HUDEP-2 (cell line): ENCODE data around the gene ABCA10.
A peak's percentile ranks its signal among the peaks of the same experiment; 100 is the strongest.
"Not testable (repeated sequence)": the region's sequence is repeated elsewhere in the genome, so short reads cannot be mapped to it uniquely, and the experiment has no call there.

Experiments
- DNase-seq, 76 experiments: peaks; one replicate each; lab custom pipeline; 2025; ENCODE audit not compliant: unreplicated experiment in 76 of 76; lab: John Stamatoyannopoulos, UW

The ABCA10 gene

DNA sequence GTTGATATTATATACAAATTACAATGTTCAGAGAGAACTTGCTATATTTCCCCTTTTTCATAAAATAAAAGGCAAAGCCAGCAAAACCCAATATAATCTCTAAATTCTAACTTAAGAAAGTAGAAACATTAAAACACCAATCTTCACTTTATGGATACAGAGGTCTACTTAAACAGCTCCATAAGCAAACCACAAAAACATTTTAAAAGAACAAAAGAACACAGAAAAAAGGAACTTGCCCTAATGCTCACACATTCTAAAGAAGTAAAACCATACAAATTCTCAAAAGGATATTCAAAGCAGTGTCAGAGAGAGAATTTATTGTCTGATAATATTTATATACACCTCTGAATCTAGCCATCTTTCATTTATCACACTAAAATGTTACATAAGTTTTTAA, 606 bp downstream of the ABCA10 start:
- DNase-seq, result no peak

DNA sequence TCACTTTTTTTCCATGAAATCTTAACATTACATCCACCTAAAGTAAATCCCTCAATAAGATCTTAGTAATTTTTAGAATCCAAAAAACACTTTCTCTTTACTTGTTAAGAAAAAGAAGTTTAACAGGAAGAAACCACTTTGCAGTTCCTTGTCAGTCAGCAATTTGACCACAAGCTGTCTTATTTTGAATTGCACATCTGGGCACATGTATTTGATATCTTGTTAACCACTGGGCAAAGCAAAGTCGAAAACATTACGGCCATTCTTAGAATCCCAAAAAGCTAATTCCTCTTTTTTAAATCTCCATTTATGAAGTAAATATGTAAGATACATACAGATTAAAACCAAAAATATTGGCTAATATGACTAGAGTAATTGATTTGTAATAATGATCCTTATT, 1.1 kb downstream of the ABCA10 start:
- DNase-seq, result no peak

DNA sequence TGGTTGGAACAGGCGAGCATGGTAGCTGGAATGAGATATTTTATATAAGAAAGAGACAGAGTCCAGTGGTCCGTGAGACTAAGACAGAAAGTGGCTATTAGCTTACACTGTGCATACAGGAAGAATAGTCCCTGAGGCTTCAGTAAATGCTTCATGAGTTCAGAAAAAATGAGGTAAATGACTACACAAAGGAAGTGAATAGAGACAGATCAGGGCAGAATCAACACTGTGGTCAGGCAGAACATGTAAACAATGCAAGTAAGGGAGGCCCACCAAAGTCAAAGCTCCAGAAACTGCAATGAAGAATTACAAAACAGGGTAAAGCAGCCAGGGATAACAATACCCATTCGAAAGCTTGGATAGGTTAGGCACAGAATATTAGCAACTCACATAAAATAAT, 4.8 kb downstream of the ABCA10 start:
- no peak for DNase-seq

DNA sequence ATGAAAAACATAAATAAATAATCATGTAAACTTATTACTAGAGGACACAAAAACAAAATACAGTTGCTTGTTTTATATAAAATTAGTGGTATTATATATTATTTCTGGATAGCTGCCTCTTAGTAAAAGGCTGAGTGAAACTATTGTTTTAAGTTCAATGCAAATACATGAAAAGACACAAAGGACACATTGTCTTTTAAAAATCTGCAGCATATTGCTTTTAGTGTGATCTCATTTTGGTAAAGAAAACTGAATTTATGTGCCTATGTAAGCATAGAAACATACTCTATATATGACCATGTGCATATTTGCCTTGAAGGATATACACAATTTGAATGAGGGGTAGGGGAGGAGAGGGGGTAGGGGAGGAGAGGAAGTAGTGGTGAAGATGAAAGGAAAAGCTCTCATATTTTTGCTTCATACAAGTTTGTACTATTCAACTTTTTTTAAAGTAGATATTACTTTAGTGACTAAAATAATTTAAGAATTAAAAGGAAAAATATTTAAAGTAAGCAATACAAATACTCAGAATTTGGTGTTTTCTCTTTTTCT, 5.8 kb downstream of the ABCA10 start:
- DNase-seq, result no peak

DNA sequence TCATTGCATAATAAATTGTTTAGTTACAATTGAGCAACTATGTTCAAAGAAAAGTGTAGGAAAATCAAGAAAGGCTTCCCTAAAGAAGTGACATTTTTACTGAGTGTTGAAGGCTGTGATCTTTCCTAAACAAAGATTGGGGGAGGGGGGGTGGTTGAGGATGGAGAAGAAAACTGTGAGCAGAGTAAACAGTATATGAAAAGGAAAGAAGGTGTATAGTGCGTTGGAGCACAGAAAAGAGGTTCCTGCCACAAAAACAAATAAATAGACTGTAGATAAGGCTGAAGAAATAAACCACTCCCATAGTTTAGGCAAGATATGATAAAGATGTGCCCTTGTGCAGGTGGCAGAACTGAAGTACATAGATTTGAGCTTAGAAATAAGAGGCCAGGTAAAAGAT, 8.5 kb downstream of the ABCA10 start:
- DNase-seq, result no peak

DNA sequence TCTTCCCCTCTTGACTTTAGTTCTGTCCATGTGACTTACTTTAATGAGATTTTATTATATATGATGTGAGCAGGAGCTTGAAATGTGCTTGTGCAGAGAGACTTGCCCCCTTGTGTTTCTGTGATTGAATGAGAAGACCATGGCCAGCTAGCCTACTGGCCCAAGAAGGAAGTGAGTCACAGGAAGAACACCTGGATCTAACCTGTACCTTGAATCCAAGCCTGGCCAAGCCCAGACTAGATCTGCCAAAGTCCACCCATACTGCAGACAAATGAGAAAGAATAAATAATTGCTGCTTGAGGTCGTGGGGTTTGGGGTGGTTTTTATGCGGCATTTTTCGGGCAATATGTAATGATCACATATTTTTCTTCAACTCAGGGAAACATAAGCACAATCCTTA, 9.6 kb downstream of the ABCA10 start:
- no peak for DNase-seq

DNA sequence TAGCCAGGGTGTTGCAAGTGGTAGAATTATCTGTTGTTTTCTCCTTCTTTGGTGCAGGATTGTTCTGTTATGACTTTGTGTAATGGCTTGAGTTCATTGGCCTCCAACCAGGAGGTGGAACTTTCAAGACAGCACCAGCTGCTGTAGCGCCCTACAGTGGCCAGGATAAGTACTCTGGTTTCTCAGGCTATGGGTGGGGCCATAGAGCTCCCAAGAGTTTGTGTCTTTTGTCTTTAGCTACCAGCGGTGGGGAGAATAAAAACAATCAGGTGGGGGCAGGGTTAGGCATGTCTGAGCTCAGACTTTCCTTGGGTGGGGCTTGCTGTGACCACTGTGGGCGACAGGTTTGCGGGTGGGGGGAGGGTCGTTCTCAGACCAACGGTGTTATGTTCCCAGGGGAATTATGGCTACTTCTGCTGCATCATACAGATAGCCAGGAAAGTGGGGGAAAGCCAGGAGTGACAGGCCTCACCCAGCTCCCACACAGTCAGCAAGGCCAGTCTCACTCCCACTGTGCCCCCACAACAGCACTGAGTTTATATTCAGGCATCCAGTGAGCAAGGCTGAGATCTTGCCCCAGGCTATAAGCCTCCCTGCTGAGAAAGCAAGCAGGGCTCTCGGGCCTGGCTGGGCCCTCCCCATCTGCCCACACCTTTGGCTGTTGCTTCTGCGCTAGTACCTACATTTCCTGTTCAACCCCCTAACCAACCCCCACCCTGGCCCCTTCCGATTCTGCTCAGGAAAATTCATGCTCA, 15.4 kb downstream of the ABCA10 start:
- peak in 3 of 76 experiments; percentile 0 to 7 (median 2) for DNase-seq

DNA sequence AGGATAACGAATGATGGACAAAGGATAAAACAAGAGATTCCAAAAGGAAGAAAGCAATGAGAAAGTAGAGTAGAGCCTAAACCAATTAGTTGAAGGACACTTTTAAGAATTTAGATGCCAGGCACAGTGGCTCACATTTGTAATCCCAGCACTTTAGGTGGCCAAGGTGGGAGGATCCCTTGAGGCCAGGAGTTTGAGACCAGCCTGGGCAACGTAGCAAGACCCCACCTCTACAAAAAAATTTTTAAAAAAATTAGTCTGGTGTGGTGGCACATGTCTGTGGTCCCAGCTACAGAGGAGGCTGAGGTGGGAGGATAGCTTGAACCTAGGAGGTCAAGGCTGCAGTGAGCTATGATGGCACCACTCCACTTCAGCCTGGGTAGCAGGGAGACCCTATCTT, 20.0 kb downstream of the ABCA10 start:
- no peak for DNase-seq

DNA sequence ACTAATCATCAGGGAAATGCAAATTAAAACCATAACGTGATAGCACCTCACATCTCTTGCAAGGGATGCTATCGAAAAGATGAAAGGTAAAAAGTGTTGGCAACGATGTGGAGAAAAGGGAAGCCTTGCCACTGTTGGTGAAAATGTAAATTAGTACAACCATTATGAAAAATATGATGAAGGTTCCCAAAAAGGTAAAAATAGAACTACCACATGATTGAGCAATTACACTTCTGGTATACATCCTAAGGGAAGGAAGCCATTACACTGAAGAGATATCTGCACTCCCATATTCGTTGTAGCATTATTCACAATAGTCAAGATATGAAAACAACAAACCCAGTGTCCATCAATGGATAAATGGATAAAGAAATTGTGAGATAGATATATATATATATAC, 21.5 kb downstream of the ABCA10 start:
- DNase-seq, result no peak

DNA sequence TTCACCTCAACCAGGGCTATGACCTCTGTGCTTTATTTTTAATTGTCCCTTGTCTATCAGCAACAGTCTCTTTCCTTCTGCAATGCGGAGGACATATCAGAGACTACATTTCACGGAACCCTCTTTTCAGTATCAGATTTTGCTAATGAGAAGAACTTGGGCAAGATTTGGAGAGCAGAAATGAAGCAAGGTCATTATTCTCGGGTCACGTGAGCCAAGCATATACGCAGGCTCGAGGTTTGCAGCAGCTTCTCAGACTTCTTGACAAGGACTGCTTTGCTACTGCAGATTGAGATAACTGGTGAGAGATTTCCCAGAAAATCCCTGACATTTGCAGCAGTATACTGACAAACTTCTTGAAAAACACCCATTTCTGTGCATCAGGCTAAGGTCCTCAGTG, 30.4 kb downstream of the ABCA10 start:
- no peak for DNase-seq

DNA sequence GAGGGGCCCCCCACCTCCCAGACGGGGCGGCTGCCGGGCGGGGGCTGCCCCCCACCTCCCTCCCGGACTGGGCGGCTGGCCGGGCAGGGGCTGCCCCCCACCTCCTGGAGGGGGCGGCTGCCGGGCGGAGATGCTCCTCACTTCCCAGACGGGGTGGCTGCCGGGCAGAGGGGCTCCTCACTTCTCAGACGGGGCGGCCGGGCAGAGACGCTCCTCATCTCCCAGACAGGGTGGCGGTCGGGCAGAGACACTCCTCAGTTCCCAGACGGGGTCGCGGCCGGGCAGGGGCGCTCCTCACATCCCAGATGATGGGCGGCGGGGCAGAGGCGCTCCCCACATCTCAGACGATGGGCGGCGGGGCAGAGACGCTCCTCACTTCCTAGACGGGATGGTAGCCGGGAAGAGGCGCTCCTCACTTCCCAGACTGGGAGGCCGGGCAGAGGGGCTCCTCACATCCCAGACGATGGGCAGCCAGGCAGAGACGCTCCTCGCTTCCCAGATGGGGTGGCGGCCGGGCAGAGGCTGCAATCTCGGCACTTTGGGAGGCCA, 32.4 kb downstream of the ABCA10 start:
- DNase-seq, result not testable (repeated sequence)

DNA sequence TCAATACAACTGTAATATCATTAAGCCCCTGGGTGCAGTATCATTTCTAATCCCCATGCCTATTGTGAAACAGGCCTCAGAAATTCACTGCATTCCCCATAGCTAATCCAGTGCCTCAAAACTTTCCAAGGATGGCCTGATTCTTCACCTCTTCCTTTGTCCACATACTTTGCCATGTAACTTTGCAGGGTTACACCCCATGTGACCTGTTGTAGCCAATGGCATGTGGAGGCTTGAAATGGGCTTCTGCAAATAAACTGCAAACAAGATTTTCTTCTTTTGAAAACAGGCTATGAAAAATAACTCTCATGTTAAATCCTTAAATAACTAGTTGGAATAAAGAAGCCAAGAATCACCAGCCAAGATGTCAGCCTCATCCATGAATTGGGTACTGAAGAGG, 35.9 kb downstream of the ABCA10 start:
- no peak for DNase-seq

DNA sequence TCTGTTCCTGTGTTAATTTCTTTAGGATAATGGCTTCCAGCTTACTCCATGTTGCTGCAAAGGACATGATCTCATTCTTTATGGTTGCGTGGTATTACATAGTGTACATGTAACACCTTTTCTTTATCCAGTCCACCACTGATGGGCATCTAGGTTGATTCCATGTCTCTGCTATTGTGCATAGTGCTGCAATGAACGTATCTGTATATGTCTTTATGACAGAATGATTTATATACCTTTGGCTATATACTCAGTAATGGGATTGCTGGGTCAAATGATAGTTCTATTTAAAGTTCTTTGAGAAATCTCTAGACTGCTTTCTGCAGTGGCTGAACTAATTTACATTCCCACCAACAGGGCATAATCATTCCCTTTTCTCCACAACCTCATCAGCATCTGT, 39.8 kb downstream of the ABCA10 start:
- DNase-seq, result no peak

DNA sequence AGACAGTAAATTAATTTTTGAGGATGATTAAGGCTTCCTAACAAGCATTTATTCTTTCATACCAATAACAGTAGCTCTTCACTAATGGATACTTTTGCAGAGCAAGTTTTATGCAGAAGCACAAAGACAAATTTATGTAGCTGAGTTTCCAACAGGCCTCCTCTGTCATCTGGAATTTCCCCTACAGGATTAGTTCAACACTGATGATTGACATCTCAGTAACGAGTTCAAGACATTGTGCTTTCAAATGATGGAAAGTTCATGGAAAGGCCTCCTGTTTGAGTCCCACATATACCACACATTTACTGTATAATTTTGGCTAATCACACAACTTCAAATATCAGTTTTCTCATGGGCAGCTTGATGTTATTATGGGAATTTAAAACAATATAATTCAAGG, 40.6 kb downstream of the ABCA10 start:
- DNase-seq, result no peak

DNA sequence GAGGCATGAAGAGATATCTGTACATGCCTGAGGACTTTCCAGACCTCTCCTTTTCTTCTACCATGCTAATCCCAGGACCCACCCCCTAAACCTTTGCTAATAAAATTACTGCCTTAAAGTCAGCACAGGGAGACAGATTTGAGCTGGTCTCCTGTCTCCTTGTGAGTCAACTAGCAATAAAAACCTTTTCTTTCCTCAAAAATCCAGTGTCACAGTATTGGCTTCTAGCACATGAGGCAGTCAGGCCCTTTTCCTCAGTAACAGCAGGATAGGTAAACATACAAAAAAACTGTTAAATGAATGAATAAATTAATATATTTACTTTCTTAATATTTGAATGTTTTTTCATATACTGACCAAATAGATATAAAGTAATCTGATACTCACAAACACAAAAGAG, 41.3 kb downstream of the ABCA10 start:
- DNase-seq, result no peak

DNA sequence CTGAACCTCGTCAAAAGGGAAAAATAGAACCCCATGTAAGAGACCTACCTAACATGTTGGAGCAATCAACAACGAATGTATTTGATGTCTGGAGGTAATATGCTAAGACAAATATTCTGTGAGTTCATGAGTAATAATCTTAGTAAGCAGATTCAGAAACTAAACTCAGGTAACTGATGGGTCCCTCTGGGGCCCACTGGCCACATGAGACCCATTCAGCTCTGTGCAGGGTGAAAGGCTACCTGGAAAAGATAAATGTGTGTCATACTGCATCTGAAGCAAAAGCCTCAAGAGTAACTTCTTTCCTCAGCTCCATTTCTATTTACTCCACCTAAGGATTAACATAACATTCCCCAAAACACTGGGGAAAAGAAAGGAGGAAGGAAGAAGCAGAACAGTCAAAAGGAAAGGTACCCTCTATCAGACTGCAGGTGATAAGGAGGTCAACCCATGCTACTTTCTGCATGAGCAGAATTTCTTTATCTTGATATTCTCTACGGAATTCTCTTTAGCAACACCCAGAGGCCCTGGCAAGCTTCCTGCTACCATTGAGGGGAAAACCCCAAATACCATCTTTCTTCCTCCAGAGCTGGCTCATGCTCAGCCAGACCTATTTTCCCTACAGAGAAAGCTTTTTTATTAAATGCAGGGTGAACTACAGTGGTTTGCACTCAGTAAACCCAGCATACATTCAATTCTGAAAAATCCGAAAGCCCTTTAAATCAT, 49.2 kb downstream of the ABCA10 start:
- DNase-seq, result no peak

DNA sequence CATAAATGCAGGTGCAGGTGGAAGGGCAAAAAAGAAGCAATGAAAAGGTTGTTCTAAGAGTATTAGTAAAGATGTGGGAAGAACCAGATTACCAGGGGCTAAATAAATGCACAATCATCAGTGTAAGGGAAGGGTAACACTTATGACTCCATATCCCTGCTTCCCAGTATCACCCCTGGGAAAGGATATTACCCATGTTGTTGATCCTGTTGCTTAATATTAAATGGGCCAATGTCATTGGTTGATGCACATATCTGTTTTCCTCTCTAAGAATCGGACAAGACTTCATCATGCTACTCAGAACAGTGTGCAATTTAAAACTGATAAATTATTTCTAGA, 52.2 kb downstream of the ABCA10 start:
- DNase-seq, result no peak

DNA sequence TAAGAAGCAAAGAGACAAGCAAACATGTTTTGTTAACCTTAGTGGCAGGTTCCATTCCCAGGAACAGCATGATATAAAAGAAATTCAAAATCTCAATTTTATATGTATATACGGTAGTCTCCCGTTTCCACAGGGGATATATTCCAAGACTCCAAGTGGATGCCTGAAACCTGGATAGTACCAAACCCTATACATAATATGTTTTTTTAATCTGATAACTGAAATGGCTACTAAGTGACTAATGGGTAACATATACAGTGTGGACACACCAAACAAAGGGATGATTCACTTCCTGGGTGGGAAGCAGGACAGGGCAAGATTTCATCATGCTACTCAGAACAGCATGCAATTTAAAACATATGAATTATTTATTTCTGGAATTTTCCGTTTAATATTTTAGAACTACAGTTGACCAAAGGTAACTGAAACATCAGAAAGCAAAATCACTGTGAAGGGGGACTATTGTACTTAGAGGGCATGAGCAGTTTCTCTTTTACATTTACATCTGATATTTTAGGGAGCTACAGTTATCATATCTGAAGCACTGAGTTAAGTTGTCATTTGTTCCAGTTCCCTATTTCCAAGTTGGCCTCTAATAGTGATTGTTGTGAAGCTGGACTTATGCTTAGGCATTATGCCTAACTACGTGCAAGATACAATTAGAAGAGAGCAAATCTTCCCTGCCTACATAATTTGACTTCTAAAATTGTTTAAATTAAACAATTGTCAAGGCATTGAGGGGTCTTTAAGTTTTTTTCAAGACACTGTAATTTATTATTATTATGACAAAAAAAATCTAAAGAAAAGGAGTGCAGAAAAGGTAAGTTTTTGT, 52.8 kb downstream of the ABCA10 start:
- DNase-seq, result peak in 1 of 76 experiments; percentile 21

DNA sequence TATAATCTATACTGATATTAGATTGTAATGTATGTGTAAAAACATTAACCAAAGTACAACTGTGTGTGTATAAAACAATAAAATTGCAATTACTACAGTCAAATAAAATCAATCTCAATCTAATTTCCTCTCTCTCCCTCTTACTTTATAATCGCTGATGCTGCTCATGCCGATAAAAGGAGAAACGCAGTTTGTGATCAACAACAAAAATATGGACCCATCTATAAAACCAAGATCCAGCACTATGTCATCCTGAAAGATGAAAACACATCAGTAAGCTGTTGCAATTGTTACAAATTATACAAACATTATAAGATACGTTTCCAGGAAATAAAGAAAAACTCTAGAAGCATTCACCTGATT, 53.4 kb downstream of the ABCA10 start:
- no peak for DNase-seq

DNA sequence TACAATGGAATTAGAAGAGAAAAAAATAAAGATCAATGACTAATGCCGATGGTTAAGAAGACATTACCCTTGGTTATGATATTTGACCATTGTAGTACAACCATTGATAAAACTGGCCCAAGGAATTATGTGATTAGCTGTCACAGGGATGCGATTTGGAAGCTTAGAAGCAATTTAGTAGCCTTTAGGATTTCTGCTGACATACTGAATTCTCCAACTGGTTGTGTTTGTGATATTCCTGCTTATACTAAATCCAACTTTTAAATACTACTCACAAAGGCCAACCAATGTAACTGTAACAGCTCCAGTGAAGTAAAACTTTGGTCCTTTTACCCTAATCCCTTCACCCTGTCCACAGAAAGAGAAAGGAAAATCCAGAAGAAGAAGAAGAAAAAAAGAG, 55.5 kb downstream of the ABCA10 start:
- no peak for DNase-seq

DNA sequence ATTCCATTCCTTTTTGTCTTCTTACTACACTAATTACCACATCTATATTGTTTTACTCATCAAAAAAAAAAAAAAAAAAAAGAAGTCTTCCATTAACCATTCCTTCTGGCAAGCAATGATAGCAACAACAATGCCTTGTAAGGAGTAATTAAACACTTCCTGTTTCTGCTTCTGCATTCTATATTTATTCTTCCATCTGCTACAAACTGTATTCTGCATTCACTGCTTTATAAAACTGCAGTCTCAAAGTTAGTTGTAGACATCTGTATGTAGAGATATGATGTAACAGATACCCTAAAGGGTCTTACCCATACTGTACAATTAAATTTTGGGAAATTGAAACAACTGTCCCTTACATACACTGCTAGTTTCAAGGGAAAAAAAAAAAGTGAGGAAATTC, 58.2 kb downstream of the ABCA10 start:
- no peak for DNase-seq
